Dendritic cell treated with granulocyte-macrophage colony-stimulating factor and Interleukin-4, amounts not matched to agents 40 ng/mL and 50 ng/mL, for 4 days (primary cell): ENCODE data around the gene POU6F2.
A peak's percentile ranks its signal among the peaks of the same experiment; 100 is the strongest.

Experiments
- H3K27ac Mint-ChIP-seq: one replicate; pipeline ENCODE4 v1.8.0; 2022; ENCODE audit warnings: mild to moderate bottlenecking, mixed read lengths
- H3K27me3 Mint-ChIP-seq: one replicate; pipeline ENCODE4 v1.8.0; 2022; ENCODE audit warnings: mild to moderate bottlenecking, mixed read lengths
- H3K36me3 Mint-ChIP-seq: one replicate; pipeline ENCODE4 v1.8.0; 2022; ENCODE audit warnings: low read depth, mixed read lengths
- H3K4me1 Mint-ChIP-seq: one replicate; pipeline ENCODE4 v1.8.0; 2022; ENCODE audit warnings: low read depth, mixed read lengths
- H3K4me3 Mint-ChIP-seq: one replicate; pipeline ENCODE4 v1.8.0; 2022; ENCODE audit warnings: mild to moderate bottlenecking, moderate library complexity, mixed read lengths
- H3K9me3 Mint-ChIP-seq: one replicate; pipeline ENCODE4 v1.8.0; 2022; ENCODE audit warnings: mixed read lengths
- intact Hi-C: fragments of 100-400 bp; cut with micrococcal nuclease; formaldehyde crosslinking; loops from one replicate; pipeline ENCODE4 v1.15.0; 2022

POU6F2 gene

DNA sequence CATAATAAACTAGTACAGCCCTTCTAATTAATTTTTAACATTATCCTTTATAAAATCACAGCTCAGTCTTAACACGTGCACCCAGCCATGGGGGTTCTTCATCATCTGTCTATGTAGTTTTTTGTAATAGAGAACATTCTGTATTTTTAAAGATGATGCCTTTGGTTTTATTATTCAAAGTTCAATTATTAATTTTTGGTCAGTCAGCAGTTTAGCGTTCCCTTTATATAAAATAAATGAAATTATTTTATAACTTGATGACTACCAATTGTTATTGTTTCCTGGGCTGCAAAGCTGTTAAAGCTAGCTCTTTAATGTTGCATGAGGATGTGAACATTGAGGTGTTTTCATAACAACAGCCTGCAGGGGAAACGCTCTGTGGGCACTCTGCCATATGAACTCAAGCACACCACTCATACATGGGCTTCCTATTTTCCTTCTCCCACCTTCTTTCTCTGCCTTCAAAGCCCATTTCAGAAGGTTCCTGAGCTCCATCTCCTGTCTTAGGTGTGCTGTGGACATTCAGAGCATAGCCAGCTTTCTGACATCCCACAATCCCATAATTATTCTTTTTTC lies 416.5 kb downstream of the POU6F2 start:
- intact Hi-C loops = no loop called here
- H3K4me1 Mint-ChIP-seq = no peaks in the 10 kb centered on the region
- H3K27ac Mint-ChIP-seq = no peak overlapping the region
- no peaks in the 10 kb centered on the region for H3K9me3 Mint-ChIP-seq
- no peaks in the 10 kb centered on the region for H3K36me3 Mint-ChIP-seq
- no peak overlapping the region for H3K4me3 Mint-ChIP-seq
- H3K27me3 Mint-ChIP-seq = peaks cover 5% of the 10 kb centered on the region

DNA sequence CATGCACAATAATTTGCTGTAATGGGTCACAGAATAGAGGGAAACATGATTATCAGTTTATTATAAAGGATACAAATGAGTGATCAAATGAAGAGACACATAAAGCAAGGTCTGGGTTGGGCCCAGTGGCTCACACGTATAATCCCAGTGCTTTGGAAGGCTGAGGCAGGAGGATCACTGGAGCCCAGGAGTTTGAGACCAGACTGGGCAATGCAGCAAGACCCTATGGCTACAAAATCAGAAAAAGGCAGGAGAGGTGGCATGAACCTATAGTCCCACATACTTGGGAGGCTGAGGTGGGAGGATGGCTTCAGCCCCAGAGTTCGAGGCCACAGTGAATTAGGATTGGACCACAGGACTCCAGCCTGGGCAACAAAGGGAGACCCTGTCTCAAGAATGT lies 421.7 kb downstream of the POU6F2 start:
- Mint-ChIP-seq H3K27me3 (peaks cover 2% of the 10 kb centered on the region), H3K4me1 (no peaks in the 10 kb centered on the region), H3K9me3 (no peaks in the 10 kb centered on the region), H3K36me3 (no peaks in the 10 kb centered on the region), H3K27ac (no peak overlapping the region), H3K4me3 (no peak overlapping the region)
- intact Hi-C loops = no loop called here

DNA sequence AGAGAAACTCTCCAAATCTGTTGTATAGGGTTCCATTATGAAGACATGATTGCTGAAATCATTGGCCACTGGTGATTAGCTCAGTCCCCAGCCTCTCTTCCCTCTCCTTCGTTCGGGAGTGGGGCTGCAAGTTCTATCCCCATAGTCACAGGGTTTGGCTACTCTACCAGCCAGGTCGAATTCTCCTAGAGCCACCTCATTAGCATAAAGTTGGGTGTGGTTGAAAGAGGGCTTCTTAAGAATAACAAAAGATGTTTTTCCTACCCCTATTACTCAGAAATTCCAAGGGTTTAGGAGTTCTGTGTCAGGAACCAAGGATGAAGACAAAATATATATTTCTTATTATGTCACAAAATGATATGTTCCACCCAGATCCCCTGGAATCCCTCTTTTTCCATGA lies 422.3 kb downstream of the POU6F2 start:
- no peaks in the 10 kb centered on the region for H3K36me3 Mint-ChIP-seq
- no peak overlapping the region for H3K27ac Mint-ChIP-seq
- H3K27me3 Mint-ChIP-seq = peaks cover 2% of the 10 kb centered on the region
- H3K4me1 Mint-ChIP-seq = no peaks in the 10 kb centered on the region
- H3K4me3 Mint-ChIP-seq = no peak overlapping the region
- no peaks in the 10 kb centered on the region for H3K9me3 Mint-ChIP-seq
- intact Hi-C loops = no loop called here

DNA sequence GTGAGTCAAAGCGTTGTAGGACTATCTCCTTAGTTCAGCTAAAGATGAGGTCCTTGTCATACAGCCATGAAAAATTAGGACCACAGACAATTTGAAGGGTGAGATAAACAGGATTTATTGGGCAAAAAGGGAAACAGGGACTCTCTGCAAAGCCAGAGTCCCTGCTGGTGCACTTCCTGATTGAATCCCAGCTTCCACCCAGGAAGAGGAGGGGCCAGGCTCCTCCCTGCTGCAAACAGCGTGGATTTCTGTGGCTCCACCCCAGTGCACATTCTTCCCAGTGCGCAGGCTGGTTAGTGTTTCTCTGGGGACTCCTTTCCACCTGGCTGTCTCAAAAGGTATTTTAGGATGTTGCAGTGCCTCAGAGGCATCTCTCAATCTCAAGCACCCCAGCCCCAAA lies 423.1 kb downstream of the POU6F2 start:
- H3K4me1 Mint-ChIP-seq = no peaks in the 10 kb centered on the region
- H3K4me3 Mint-ChIP-seq = no peak overlapping the region
- H3K36me3 Mint-ChIP-seq = no peaks in the 10 kb centered on the region
- H3K27me3 Mint-ChIP-seq = no peaks in the 10 kb centered on the region
- intact Hi-C loops = no loop called here
- H3K27ac Mint-ChIP-seq = no peak overlapping the region
- H3K9me3 Mint-ChIP-seq = no peaks in the 10 kb centered on the region

DNA sequence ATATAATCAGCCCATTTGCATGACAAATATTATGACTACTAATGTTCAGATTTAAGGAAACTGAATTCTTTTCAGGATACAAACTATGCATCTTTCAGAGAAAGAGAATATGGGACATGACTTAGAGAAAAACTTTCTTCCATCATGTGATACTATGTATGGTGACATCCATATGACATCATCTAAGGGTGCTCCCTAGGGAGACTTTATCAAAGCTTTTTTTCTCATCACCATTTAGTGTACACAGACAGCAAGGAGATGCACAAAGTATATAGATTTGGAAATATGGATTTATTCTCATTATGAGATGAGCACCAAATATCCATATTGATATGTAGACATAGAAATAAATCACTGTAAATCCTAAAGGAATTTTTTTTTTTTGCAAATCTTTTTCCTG lies 424.3 kb downstream of the POU6F2 start:
- Mint-ChIP-seq H3K27me3 (peaks cover 4% of the 10 kb centered on the region), H3K4me3 (no peak overlapping the region), H3K4me1 (no peaks in the 10 kb centered on the region)

DNA sequence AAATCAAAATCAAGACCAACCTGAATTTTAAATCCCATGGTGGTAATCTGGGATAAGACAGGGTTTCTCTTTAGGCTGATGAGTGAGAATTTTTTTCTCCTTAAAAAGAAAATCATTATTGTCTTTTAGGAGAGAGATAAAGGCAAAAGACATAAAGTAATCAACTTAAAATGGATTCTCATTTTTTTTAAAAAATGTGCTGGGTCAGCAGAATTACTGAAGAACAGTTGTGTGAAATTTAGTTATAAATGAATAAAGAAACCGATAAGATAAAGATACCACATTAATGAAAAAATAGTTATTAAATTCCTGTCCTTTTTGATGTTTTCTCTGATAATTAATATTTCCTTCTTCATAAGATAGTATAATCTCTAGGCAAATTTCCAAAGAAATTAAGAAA lies 427.2 kb downstream of the POU6F2 start:
- no peak overlapping the region for H3K27ac Mint-ChIP-seq
- H3K4me1 Mint-ChIP-seq = no peaks in the 10 kb centered on the region
- intact Hi-C loops = no loop called here
- no peak overlapping the region for H3K4me3 Mint-ChIP-seq
- peaks cover 4% of the 10 kb centered on the region for H3K27me3 Mint-ChIP-seq
- H3K9me3 Mint-ChIP-seq = no peaks in the 10 kb centered on the region
- no peaks in the 10 kb centered on the region for H3K36me3 Mint-ChIP-seq

More for the DNA sequence above, 424.3 kb downstream of the POU6F2 start:
- intact Hi-C loops = no loop called here
- H3K9me3 Mint-ChIP-seq = no peaks in the 10 kb centered on the region
- no peaks in the 10 kb centered on the region for H3K36me3 Mint-ChIP-seq
- no peak overlapping the region for H3K27ac Mint-ChIP-seq

DNA sequence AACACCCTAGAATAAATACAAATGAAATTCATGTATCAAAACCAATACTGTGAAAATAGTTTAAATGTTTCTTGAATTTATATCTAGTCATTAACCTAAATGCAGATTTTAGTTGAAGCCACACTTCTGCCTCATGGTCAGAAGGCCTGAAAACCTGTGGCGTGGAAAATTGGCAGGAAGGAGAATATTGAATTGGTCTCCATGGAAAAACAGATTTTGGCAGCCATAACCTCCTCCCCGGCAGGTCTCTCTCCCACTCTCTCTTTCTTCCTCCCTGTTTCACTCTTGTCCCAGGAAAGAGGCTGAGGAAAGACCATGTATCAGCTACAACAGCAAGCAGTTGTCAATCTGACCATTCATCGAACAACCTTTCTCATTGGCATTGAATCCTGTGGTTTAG lies 427.9 kb downstream of the POU6F2 start:
- H3K9me3 Mint-ChIP-seq = no peaks in the 10 kb centered on the region
- H3K27me3 Mint-ChIP-seq = peaks cover 4% of the 10 kb centered on the region
- no peak overlapping the region for H3K4me3 Mint-ChIP-seq
- intact Hi-C loops = no loop called here
- H3K36me3 Mint-ChIP-seq = no peaks in the 10 kb centered on the region
- no peaks in the 10 kb centered on the region for H3K4me1 Mint-ChIP-seq
- no peak overlapping the region for H3K27ac Mint-ChIP-seq

DNA sequence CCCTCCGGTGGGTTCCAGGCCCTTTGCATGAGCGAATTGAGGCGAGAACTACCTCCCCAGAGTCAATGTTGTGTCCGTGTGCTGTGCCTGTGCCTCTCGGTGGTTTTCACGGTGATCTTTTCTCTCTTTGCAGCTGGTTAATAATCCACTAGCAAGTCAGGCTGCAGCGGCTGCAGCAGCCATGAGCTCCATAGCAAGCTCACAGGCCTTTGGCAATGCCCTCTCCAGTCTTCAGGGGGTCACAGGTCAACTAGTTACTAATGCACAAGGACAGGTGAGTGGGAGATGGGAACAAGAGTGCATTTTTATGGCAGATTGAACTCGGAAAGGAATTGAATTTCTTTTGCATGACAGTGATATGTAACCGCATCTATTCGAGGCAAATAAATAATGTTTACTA lies 428.8 kb downstream of the POU6F2 start:
- intact Hi-C loops = no loop called here
- no peak overlapping the region for H3K4me3 Mint-ChIP-seq
- H3K27ac Mint-ChIP-seq = no peak overlapping the region
- H3K36me3 Mint-ChIP-seq = no peaks in the 10 kb centered on the region
- no peaks in the 10 kb centered on the region for H3K4me1 Mint-ChIP-seq
- no peaks in the 10 kb centered on the region for H3K9me3 Mint-ChIP-seq
- peaks cover 5% of the 10 kb centered on the region for H3K27me3 Mint-ChIP-seq

DNA sequence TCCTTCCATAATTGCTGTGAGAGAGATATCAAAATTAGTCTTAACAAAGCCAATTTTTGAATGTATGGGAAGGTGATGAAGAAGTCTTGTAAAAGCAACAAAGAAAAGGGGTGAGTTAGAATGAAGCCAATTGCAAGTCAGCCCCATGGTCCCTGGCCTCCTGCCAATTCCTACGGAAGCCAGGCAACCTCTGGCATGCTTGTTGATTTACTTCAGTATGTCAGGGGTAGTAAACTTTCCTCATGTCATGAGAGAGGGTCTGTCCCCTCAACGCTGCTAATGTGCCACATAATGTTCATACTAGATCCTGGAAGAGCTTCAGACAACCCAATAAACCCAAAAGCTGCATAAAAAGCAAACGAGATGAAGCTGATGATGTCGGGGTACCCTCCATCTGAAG lies 429.4 kb downstream of the POU6F2 start:
- Mint-ChIP-seq H3K4me1 (no peaks in the 10 kb centered on the region), H3K27ac (no peak overlapping the region), H3K4me3 (no peak overlapping the region), H3K27me3 (peaks cover 6% of the 10 kb centered on the region), H3K36me3 (no peaks in the 10 kb centered on the region), H3K9me3 (no peaks in the 10 kb centered on the region)
- intact Hi-C loops = no loop called here

DNA sequence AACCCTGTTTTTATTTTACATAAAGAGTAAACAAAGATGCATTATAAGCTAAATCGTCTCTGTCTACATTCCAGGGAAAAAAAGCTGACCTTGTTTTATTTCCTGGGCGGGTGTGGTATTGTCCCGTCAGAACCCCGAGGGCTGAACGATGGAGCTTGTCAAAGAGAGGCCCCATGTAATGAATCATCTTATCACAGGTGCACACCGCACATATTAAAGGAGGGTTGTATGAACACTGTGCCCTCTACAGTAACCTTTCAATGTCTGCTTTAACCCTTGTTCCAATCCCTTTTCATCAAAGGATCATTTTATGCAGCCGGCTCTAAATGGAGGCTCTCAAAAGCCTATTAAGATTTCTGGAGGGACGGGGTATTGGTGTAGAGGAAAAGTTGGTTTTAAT lies 430.0 kb downstream of the POU6F2 start:
- H3K36me3 Mint-ChIP-seq = no peaks in the 10 kb centered on the region
- peaks cover 6% of the 10 kb centered on the region for H3K27me3 Mint-ChIP-seq
- intact Hi-C loops = no loop called here
- H3K9me3 Mint-ChIP-seq = no peaks in the 10 kb centered on the region
- no peak overlapping the region for H3K4me3 Mint-ChIP-seq
- no peaks in the 10 kb centered on the region for H3K4me1 Mint-ChIP-seq
- H3K27ac Mint-ChIP-seq = no peak overlapping the region

DNA sequence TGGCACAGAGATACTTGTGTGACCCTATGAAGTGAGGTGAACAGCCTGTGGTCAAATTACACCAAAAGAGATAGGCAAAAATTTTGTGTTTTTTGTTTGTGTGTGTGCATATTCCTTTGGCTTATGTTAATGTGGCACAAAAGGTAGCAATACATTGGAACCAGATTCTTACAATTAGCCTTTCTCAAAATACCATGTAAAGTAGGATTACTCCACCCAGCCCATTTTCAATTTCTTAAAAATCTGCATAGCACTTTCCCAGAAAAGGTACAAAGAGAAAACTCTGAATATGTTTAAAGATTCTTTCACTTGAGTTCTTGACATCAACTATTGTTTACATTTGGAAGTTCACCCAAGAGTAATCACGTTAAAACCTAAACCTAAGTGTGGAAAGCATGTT lies 431.2 kb downstream of the POU6F2 start:
- Mint-ChIP-seq H3K27me3 (peaks cover 9% of the 10 kb centered on the region), H3K27ac (no peak overlapping the region), H3K36me3 (no peaks in the 10 kb centered on the region), H3K4me3 (no peak overlapping the region), H3K9me3 (no peaks in the 10 kb centered on the region), H3K4me1 (peaks cover 3% of the 10 kb centered on the region)
- intact Hi-C loops = no loop called here

DNA sequence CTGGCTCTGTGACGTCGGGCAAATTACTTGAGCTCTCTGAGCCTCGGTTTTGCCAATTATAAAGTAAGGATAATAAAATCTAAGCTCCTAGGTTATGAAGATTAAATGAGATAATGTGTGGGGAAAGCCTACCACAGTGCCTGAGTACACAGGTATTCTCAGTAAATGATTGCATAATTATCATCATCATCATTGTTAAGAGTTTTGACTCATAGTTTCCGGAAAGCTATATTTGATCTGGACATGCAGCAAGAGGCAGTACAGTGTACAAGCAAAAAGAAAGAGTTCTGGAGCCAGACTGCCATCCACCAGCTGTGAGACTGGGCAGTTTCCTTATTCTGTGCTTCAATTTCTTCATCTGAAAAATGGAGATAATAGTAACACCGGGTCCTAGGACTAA lies 432.9 kb downstream of the POU6F2 start:
- Mint-ChIP-seq H3K36me3 (no peaks in the 10 kb centered on the region), H3K9me3 (no peaks in the 10 kb centered on the region), H3K4me1 (peaks cover 11% of the 10 kb centered on the region), H3K4me3 (no peak overlapping the region), H3K27me3 (peaks cover 26% of the 10 kb centered on the region), H3K27ac (no peak overlapping the region)
- intact Hi-C loops = no loop called here

DNA sequence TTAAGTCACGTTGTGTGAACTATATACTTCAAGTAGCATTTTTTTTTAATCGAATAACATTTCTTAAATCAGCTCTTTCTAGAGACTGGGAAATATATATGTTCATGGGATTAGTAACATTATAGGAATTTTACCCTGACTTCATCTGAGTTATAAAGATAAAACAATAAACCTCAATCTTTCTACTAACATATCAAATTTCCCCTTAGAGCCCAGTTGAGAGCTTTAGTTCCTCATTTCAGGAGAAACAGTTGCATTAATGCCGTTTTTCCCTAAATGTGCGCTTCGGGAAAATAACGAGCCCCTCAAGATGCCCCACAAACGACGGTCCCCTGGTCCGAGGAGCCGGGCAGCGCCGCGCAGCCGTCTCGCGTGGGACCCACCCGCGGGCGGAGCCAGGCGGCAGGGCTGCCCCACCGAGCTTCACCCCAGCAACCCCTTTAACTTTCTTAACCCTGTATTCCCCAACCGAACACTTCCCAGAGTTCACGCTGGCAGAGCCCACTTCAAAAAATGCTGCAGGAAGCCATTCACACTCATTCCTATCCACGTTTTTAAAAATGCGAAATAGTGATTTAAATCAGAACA lies 436.0 kb downstream of the POU6F2 start:
- H3K9me3 Mint-ChIP-seq = no peaks in the 10 kb centered on the region
- intact Hi-C loops = no loop called here
- H3K27me3 Mint-ChIP-seq = peaks cover 41% of the 10 kb centered on the region
- peaks cover 11% of the 10 kb centered on the region for H3K4me1 Mint-ChIP-seq
- no peaks in the 10 kb centered on the region for H3K36me3 Mint-ChIP-seq
- H3K27ac Mint-ChIP-seq = peak overlapping the region; percentile 35
- H3K4me3 Mint-ChIP-seq = peak overlapping the region; percentile 79

DNA sequence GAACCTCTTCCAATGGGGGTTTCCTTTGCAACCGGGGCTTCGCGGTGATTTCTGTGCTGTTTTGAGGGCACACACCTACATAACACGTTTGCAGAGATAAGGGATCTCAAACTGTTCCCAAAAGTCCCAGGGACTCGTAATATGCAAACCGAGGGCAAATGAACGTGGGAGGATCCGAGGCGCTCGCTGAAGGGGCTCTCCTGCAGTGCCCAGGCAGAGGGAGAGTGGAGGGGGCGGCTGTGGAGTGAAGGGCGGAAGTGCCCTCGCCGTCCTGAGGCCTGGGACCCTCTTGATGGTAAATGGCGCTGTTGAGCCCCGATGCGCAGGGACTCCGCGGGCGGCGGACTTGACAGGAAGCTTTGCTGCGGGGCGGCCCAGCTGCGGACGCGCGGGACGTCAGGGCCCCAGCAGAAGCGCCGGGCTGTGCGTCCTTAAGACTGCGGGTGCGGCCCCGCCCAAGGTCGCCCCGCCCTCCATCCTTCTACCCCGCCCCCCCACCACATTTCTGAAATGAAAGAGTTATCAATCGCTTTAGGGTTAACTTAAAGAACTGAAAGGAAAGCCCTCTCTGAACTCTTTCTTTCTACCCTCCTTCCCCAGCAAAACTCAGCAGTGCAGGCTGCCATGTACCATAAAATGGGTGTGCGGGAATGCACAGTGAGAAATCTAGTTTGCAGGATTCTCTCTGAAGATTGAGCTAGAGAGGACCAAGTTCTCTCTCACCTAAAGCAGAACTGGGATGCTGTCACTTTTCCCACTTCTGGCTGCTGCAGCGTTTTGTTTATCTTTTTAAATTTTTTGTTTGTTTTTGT lies 436.7 kb downstream of the POU6F2 start:
- peak overlapping the region; percentile 35 for H3K27ac Mint-ChIP-seq
- H3K4me1 Mint-ChIP-seq = peaks cover 11% of the 10 kb centered on the region
- intact Hi-C loops = no loop called here
- H3K27me3 Mint-ChIP-seq = peaks cover 41% of the 10 kb centered on the region
- H3K9me3 Mint-ChIP-seq = no peaks in the 10 kb centered on the region
- peak overlapping the region; percentile 79 for H3K4me3 Mint-ChIP-seq
- H3K36me3 Mint-ChIP-seq = no peaks in the 10 kb centered on the region
